ENCODE data around the gene LIN52. TPM values are rescaled to one million over a fixed set of nuclear protein-coding genes. Genes with fewer than 3 reads are reported as not detected.
"Not testable (repeated sequence)": the region's sequence is repeated elsewhere in the genome, so short reads cannot be mapped to it uniquely, and the experiment has no call there.

LIN52 gene
- total RNA-seq, 1 experiment from 2014 or later = 10.6 TPM

DNA sequence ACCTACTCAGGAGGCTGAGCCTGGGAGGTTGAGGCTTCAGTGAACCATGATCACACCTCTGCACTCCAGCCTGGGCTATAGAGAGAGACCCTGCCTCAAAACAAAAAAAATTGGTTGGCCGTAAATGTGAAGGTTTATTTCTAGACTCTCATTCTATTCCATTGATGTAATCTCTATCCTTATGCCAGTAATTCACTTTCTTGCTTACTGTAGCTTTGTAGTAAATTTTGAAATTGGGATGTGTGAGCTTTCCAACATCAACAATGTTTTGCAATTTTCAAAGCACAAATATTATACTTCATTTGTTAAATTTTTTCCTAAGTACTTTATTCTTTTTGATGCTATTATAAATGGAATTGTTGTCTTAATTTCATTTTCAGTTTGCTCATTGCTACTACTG lies 24.6 kb downstream of the LIN52 start (continued):
- TF ChIP-seq CBFB (CRISPR knock-in tag; IDR thresholded peaks at IDR 0.05; ENCODE audit: low read depth) = no peak

DNA sequence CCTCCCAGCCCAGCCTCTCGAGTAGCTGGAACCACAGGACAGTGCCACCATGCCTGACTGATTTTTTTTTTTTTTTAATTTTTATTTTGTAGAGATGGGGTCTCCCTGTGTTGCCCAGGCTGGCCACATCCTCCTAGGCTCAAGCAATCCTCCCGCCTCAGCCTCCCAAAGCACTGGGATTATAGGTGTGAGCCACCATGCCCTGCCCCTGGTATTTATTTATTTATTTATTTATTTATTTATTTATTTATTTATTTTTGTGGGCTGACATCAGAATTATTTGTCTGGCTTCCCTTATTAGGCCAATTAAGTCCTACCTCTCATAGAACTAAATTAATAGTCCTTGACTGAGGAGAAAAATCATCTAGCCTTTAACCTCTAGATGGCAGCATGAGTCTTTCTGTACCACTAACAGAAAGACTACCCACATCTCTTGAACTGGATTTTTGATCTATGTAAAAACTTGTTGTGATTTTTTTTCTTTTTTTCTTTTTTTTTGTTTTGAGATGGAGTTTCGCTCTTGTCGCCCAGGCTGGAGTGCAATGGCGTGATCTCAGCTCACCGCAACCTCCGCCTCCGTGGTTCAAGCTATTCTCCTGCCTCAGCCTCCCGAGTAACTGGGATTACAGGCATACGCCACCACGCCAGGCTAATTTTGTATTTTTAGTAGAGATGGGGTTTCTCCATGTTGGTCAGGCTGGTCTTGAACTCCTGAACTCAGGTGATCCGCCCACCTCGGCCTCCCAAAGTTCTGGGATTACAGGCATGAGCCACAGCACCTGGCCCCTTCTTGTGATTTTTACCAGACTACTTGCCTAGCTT lies 26.9 kb downstream of the LIN52 start:
- H3K4me1 Mint-ChIP-seq; H3K27ac Mint-ChIP-seq; H3K4me3 Mint-ChIP-seq; H3K27me3 Mint-ChIP-seq (ENCODE audit: low read depth); POLR2A ChIA-PET; DNase-seq (ENCODE audit: low spot score); H3K9me3 Mint-ChIP-seq; ATAC-seq: not testable (repeated sequence)
- H3K36me3 Mint-ChIP-seq = peaks cover 10% of the 10 kb centered on the region
- TF ChIP-seq ZNF121 (CRISPR knock-in tag; IDR thresholded peaks at IDR 0.05) (peak; percentile 77; the same call in 1 of the 2 replicates), GTF2I (CRISPR knock-in tag; conservative IDR thresholded peaks at IDR 0.05) (0 out of 2 replicates have a peak, but pooled peaks have one; percentile 43)
- CTCF ChIA-PET = interaction anchor here (0.7 to 2.1 kb wide), 4 partner anchors 20 to 183 kb away, joined by 3 to 6 read pairs (median 3); no protein-coding TSS in a partner anchor

DNA sequence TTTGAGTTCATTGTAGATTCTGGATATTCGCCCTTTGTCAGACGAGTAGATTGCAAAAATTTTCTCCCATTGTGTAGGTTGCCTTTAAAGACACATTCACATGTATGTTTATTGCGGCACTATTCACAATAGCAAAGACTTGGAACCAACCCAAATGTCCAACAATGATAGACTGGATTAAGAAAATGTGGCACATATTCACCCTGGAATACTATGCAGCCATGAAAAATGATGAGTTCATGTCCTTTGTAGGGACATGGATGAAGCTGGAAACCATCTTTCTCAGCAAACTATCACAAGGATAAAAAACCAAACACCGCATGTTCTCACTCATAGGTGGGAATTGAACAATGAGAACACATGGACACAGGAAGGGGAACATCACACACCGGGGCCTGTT lies 40.7 kb downstream of the LIN52 start:
- H3K4me3 Mint-ChIP-seq; H3K9me3 Mint-ChIP-seq; CTCF ChIA-PET; DNase-seq (ENCODE audit: low spot score); POLR2A ChIA-PET; H3K4me1 Mint-ChIP-seq; H3K27me3 Mint-ChIP-seq (ENCODE audit: low read depth); ATAC-seq; H3K27ac Mint-ChIP-seq: not testable (repeated sequence)
- H3K36me3 Mint-ChIP-seq = peaks cover 16% of the 10 kb centered on the region

DNA sequence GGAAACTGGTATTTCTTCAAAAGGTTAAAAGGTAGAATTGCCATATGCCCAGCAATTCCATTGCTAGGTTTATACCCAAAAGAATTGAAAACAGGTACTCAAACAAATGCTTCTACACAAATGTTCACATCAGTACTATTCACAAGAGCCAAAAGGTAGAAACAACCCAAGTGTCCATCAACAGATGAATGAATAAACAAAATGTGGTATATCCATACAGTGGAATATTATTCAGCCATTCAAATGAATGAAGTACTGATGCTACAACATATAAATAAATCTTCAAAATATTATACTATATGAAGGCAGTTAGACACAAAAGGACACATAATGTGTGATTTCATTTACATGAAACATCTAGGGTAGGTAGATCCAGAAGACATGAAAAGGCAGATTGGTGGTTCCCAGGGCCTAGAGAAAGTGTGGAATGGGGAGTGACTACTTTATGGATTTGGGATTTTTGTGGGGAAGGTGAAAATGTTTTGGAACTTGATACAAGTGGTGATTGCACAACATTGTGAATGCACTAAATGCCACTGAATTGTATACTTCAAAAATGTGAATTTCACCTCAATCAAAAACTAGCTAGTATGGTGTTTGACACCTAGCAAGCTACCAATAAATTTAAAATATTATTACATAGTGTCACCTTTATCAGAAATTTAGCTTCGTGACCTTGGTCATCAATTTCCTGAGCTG lies 41.7 kb downstream of the LIN52 start:
- POLR2A ChIA-PET = no interaction called here
- no peak overlapping the region for H3K27ac Mint-ChIP-seq
- no peak overlapping the region for H3K4me3 Mint-ChIP-seq
- ATAC-seq (no peak), DNase-seq (ENCODE audit: low spot score) (no peak)
- H3K4me1 Mint-ChIP-seq = no peaks in the 10 kb centered on the region
- H3K9me3 Mint-ChIP-seq = no peaks in the 10 kb centered on the region; the same call in 1 of the 2 replicates
- H3K36me3 Mint-ChIP-seq = peaks cover 12% of the 10 kb centered on the region
- TF ChIP-seq, protein P1, sequence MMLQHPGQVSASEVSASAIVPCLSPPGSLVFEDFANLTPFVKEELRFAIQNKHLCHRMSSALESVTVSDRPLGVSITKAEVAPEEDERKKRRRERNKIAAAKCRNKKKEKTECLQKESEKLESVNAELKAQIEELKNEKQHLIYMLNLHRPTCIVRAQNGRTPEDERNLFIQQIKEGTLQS (CRISPR knock-in tag; conservative IDR thresholded peaks at IDR 0.05) = no peak
- TF ChIP-seq SMAD3 (CRISPR knock-in tag; IDR thresholded peaks at IDR 0.05; ENCODE audit: borderline replicate concordance) = no peak
- H3K27me3 Mint-ChIP-seq (ENCODE audit: low read depth) = no peaks in the 10 kb centered on the region
- CTCF ChIA-PET = no interaction called here

DNA sequence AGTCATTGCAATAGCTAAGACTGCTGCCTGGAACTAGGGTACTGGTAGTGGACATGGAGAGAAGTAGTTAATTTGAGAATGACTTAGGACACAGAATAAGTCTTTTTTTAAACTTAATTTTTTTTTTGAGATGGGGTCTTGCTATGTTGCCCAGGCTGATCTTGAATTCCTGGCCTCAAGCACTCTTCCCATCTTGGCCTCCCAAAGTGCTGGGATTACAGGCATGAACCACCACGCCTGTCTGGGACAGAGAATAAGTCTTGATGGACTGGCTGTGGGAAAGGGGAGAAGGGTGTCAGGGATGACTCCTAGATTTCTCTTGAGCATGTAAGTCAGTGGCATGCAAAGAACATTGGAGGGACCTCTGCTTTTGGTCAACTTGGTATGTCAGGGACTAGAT lies 42.9 kb downstream of the LIN52 start:
- Mint-ChIP-seq H3K36me3 (peaks cover 12% of the 10 kb centered on the region), H3K27me3 (ENCODE audit: low read depth) (no peaks in the 10 kb centered on the region), H3K4me3 (no peak overlapping the region), H3K27ac (no peak overlapping the region), H3K4me1 (no peaks in the 10 kb centered on the region), H3K9me3 (no peaks in the 10 kb centered on the region; the same call in 1 of the 2 replicates)
- CTCF ChIA-PET = no interaction called here
- ATAC-seq (no peak), DNase-seq (ENCODE audit: low spot score) (no peak)
- POLR2A ChIA-PET = interaction anchor here (0.6 kb wide), 1 partner anchor 558 kb away, joined by 3 read pairs; no protein-coding TSS in a partner anchor
- TF ChIP-seq, protein P2, sequence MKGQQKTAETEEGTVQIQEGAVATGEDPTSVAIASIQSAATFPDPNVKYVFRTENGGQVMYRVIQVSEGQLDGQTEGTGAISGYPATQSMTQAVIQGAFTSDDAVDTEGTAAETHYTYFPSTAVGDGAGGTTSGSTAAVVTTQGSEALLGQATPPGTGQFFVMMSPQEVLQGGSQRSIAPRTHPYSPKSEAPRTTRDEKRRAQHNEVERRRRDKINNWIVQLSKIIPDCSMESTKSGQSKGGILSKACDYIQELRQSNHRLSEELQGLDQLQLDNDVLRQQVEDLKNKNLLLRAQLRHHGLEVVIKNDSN (CRISPR knock-in tag; IDR thresholded peaks at IDR 0.05) = no peak
- TF ChIP-seq ZNF138 (CRISPR knock-in tag; conservative IDR thresholded peaks at IDR 0.05) (no peak), ETV6 (CRISPR knock-in tag; IDR thresholded peaks at IDR 0.05) (no peak), SOX15 (CRISPR knock-in tag; IDR thresholded peaks at IDR 0.05) (no peak), ZNF423 (CRISPR knock-in tag; IDR thresholded peaks at IDR 0.05) (no peak), PRRX2 (CRISPR knock-in tag; IDR thresholded peaks at IDR 0.05) (no peak), GABPB1 (CRISPR knock-in tag; IDR thresholded peaks at IDR 0.05) (no peak), ZNF219 (CRISPR knock-in tag; IDR thresholded peaks at IDR 0.05; ENCODE audit: borderline replicate concordance) (no peak), CBFB (CRISPR knock-in tag; IDR thresholded peaks at IDR 0.05; ENCODE audit: low read depth) (no peak), ZNF263 (CRISPR knock-in tag; IDR thresholded peaks at IDR 0.05; ENCODE audit: low read depth) (no peak), NR2C2 (CRISPR knock-in tag; IDR thresholded peaks at IDR 0.05) (no peak), HMGA2 (CRISPR knock-in tag; IDR thresholded peaks at IDR 0.05) (no peak)
- TF ChIP-seq, protein P3, sequence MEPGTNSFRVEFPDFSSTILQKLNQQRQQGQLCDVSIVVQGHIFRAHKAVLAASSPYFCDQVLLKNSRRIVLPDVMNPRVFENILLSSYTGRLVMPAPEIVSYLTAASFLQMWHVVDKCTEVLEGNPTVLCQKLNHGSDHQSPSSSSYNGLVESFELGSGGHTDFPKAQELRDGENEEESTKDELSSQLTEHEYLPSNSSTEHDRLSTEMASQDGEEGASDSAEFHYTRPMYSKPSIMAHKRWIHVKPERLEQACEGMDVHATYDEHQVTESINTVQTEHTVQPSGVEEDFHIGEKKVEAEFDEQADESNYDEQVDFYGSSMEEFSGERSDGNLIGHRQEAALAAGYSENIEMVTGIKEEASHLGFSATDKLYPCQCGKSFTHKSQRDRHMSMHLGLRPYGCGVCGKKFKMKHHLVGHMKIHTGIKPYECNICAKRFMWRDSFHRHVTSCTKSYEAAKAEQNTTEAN (CRISPR knock-in tag; IDR thresholded peaks at IDR 0.05) = no peak
- TF ChIP-seq, protein P4, sequence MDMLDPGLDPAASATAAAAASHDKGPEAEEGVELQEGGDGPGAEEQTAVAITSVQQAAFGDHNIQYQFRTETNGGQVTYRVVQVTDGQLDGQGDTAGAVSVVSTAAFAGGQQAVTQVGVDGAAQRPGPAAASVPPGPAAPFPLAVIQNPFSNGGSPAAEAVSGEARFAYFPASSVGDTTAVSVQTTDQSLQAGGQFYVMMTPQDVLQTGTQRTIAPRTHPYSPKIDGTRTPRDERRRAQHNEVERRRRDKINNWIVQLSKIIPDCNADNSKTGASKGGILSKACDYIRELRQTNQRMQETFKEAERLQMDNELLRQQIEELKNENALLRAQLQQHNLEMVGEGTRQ (CRISPR knock-in tag; IDR thresholded peaks at IDR 0.05) = no peak
- TF ChIP-seq, protein P5, sequence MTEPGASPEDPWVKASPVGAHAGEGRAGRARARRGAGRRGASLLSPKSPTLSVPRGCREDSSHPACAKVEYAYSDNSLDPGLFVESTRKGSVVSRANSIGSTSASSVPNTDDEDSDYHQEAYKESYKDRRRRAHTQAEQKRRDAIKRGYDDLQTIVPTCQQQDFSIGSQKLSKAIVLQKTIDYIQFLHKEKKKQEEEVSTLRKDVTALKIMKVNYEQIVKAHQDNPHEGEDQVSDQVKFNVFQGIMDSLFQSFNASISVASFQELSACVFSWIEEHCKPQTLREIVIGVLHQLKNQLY (CRISPR knock-in tag; IDR thresholded peaks at IDR 0.05) = no peak
- TF ChIP-seq, protein P6, sequence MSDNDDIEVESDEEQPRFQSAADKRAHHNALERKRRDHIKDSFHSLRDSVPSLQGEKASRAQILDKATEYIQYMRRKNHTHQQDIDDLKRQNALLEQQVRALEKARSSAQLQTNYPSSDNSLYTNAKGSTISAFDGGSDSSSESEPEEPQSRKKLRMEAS (CRISPR knock-in tag; IDR thresholded peaks at IDR 0.05) = no peak
